Panc1 (cell line): ENCODE results near the gene RNF220. TPM values are rescaled to one million over a fixed set of nuclear protein-coding genes. Genes with fewer than 3 reads are reported as not detected.

Source experiments
- ATAC-seq: fragments of 200-7000 bp; cut with Tn5 transposase; 2 replicates; pipeline ENCODE4 v1.9.1; 2020; ENCODE audit warnings: mild to moderate bottlenecking, moderate library complexity
- BruUV-seq: library from RNA; stranded (reverse); fragments of 400-500 nt; replicated peaks from 2 replicates; lab custom pipeline; 2021; lab: Mats Ljungman, UMichigan
- CTCF ChIA-PET: fragments of 300-600 bp; sonication (Branson Sonifier 250); formaldehyde crosslinking; loops from one replicate; lab custom pipeline; 2022; ENCODE audit warnings: antibody characterized with exemption; lab: Charles Lee
- POLR2A ChIA-PET: fragments of 300-600 bp; sonication (Branson Sonifier 250); formaldehyde crosslinking; loops from one replicate; lab custom pipeline; 2022; ENCODE audit warnings: antibody characterized with exemption; lab: Charles Lee
- DNase-seq: peaks from one replicate; pipeline ENCODE4 v3.0.0-alpha.2; 2010; ENCODE audit warnings: low read depth, low spot score
- H3K27ac ChIP-seq: 2 replicates; pipeline ENCODE4 v1.5.1; 2011; ENCODE audit warnings: mild to moderate bottlenecking, low read length, inconsistent platforms
- H3K27me3 ChIP-seq: fragments of 200-500 bp; sonication (Bioruptor generic); 2 replicates; pipeline ENCODE4 v1.6.0; 2014; ENCODE audit warnings: low read length, inconsistent platforms; ENCODE audit not compliant: control insufficient read depth, insufficient read depth
- H3K36me3 ChIP-seq: fragments of 200-500 bp; sonication (Bioruptor generic); 2 replicates; pipeline ENCODE4 v1.5.1; 2014; ENCODE audit warnings: inconsistent platforms, mild to moderate bottlenecking, low read length, moderate library complexity; ENCODE audit not compliant: control insufficient read depth, insufficient read depth
- H3K4me1 ChIP-seq: 2 replicates; pipeline ENCODE4 v1.5.1; 2011; ENCODE audit warnings: inconsistent platforms, mild to moderate bottlenecking, low read length, moderate library complexity; ENCODE audit not compliant: control insufficient read depth, insufficient read depth
- H3K4me3 ChIP-seq, 2 experiments: 2 replicates each; pipeline ENCODE4 v1.5.1; 2011 to 2012; ENCODE audit warnings: low read depth in 2 of 2, low read length in 2 of 2, mild to moderate bottlenecking in 2 of 2, inconsistent platforms in 1 of 2, moderate library complexity in 1 of 2
- H3K9me3 ChIP-seq: fragments of 200-500 bp; sonication (Bioruptor generic); 2 replicates; pipeline ENCODE4 v1.5.1; 2014; ENCODE audit warnings: low read depth, mild to moderate bottlenecking, inconsistent platforms, low read length, moderate library complexity; ENCODE audit not compliant: control insufficient read depth, insufficient read depth
- POLR2AphosphoS5 ChIP-seq: IDR thresholded peaks from 2 replicates; pipeline ENCODE4 v1.6.1; 2012; ENCODE audit warnings: mild to moderate bottlenecking, low read depth, low read length, moderate library complexity
- SIN3A ChIP-seq: IDR thresholded peaks from 2 replicates; pipeline ENCODE4 v1.6.1; 2012; ENCODE audit warnings: low read depth, mild to moderate bottlenecking, low read length, moderate library complexity, borderline replicate concordance; ENCODE audit not compliant: insufficient read depth
- TCF7L2 ChIP-seq: IDR thresholded peaks from 2 replicates; pipeline ENCODE4 v1.6.1; 2011; ENCODE audit warnings: mild to moderate bottlenecking, low read depth, low read length, inconsistent platforms
- in situ Hi-C: cut with HindIII; loops from 2 replicates; pipeline ENCODE4 v1.10.0; 2016; ENCODE audit warnings: low sequenced_read_pairs, low pct_unique_long_range_greater_than_20kb
- intact Hi-C: fragments of 100-400 bp; cut with micrococcal nuclease; formaldehyde crosslinking; loops from one replicate; pipeline ENCODE4 v1.10.0; 2022; ENCODE audit not compliant: unreplicated experiment
- total RNA-seq: library from RNA; stranded (reverse); gene quantifications from one replicate; pipeline ENCODE4 v1.2.1, GENCODE V29; 2021; ENCODE audit not compliant: unreplicated experiment
- TF ChIP-seq, protein P1 (sequence below), 2 experiments: IDR thresholded peaks; 2 replicates each; pipeline ENCODE4 v1.6.1; 2011 to 2012; ENCODE audit warnings: low read depth in 2 of 2, control low read depth in 1 of 2, low read length in 1 of 2, mild to moderate bottlenecking in 1 of 2, moderate library complexity in 1 of 2; ENCODE audit not compliant: insufficient read depth in 1 of 2
- TF ChIP-seq, protein P2 (sequence below): fragments of 450-650 bp; IDR thresholded peaks from 2 replicates; pipeline ENCODE4 v1.5.1; 2017; ENCODE audit warnings: mild to moderate bottlenecking

RNF220 gene
- total RNA-seq, 1 experiment from 2014 or later = 64.9 TPM

DNA sequence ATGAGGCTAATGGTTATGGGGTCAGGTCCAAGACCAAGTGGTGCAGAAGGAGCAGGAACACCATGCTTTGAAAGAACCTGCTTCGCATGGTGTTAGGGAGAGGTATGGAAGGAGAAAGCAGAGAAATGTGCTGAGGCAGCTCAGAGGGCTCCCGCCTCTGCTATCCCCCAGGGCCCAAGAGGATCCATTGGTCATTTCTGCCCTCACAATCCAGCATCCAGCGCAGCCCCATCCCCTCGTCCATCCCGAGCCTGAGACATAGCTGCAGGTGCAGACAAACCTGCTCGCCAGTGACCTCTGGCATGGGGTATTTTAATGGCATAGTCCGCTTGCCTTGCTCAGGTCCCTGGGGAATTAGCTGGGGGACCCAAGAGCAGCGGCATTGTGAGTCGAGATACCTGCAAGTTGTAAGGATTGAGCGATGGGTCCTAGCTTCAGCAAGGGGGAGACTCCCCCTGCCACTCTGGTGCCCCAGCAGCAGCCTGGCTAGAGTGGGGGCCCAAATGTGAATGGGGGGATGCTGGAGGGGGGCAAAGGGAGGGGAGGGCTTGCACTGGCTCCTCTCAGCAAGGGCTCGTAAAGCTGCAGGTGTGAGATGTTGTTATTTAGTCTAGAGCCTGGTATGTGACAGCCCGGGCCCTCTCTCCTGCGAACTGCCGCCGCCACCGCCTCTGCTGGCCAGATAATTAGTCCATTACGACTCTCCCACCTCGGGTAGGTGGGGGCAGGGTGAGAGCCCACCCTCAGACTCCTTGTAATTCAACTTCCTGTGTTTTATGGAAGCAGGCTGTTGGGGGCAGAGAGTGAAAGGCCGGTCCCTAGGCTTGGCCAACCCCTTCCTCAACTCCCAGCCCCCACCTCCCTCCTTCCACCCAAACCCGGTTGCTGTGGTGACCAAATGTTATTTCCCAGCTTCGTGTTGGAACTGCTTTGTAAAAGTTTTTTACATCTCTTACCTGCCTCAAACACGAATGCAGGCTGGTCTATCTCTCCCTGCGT is 118.8 kb downstream of the RNF220 start:
- in situ Hi-C loops (no loop called here), intact Hi-C loops (no loop called here)
- ChIA-PET CTCF (no interaction called here), POLR2A (interaction anchor here (0.6 kb wide), 1 partner anchor 20 kb away, joined by 3 read pairs; no protein-coding TSS in a partner anchor)
- DNase-seq (no peak), ATAC-seq (peak; percentile 28; the same call in 1 of the 2 replicates)
- Histone ChIP-seq H3K9me3 (no peaks in the 10 kb centered on the region), H3K4me1 (no peaks in the 10 kb centered on the region), H3K36me3 (no peaks in the 10 kb centered on the region), H3K27ac (no peak overlapping the region), H3K27me3 (no peaks in the 10 kb centered on the region), H3K4me3 (no peak overlapping the region)
- no peak for TF ChIP-seq POLR2AphosphoS5
- TF ChIP-seq TCF7L2 = no peak
- TF ChIP-seq, protein P1, sequence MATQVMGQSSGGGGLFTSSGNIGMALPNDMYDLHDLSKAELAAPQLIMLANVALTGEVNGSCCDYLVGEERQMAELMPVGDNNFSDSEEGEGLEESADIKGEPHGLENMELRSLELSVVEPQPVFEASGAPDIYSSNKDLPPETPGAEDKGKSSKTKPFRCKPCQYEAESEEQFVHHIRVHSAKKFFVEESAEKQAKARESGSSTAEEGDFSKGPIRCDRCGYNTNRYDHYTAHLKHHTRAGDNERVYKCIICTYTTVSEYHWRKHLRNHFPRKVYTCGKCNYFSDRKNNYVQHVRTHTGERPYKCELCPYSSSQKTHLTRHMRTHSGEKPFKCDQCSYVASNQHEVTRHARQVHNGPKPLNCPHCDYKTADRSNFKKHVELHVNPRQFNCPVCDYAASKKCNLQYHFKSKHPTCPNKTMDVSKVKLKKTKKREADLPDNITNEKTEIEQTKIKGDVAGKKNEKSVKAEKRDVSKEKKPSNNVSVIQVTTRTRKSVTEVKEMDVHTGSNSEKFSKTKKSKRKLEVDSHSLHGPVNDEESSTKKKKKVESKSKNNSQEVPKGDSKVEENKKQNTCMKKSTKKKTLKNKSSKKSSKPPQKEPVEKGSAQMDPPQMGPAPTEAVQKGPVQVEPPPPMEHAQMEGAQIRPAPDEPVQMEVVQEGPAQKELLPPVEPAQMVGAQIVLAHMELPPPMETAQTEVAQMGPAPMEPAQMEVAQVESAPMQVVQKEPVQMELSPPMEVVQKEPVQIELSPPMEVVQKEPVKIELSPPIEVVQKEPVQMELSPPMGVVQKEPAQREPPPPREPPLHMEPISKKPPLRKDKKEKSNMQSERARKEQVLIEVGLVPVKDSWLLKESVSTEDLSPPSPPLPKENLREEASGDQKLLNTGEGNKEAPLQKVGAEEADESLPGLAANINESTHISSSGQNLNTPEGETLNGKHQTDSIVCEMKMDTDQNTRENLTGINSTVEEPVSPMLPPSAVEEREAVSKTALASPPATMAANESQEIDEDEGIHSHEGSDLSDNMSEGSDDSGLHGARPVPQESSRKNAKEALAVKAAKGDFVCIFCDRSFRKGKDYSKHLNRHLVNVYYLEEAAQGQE (IDR thresholded peaks at IDR 0.05; ENCODE audit: insufficient read depth in 1 of 2, low read depth in 2 of 2, low read length in 1 of 2) = no peak
- TF ChIP-seq, protein P2, sequence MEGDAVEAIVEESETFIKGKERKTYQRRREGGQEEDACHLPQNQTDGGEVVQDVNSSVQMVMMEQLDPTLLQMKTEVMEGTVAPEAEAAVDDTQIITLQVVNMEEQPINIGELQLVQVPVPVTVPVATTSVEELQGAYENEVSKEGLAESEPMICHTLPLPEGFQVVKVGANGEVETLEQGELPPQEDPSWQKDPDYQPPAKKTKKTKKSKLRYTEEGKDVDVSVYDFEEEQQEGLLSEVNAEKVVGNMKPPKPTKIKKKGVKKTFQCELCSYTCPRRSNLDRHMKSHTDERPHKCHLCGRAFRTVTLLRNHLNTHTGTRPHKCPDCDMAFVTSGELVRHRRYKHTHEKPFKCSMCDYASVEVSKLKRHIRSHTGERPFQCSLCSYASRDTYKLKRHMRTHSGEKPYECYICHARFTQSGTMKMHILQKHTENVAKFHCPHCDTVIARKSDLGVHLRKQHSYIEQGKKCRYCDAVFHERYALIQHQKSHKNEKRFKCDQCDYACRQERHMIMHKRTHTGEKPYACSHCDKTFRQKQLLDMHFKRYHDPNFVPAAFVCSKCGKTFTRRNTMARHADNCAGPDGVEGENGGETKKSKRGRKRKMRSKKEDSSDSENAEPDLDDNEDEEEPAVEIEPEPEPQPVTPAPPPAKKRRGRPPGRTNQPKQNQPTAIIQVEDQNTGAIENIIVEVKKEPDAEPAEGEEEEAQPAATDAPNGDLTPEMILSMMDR = no peak
- TF ChIP-seq SIN3A = no peak
- BruUV-seq = no TSS peak

DNA sequence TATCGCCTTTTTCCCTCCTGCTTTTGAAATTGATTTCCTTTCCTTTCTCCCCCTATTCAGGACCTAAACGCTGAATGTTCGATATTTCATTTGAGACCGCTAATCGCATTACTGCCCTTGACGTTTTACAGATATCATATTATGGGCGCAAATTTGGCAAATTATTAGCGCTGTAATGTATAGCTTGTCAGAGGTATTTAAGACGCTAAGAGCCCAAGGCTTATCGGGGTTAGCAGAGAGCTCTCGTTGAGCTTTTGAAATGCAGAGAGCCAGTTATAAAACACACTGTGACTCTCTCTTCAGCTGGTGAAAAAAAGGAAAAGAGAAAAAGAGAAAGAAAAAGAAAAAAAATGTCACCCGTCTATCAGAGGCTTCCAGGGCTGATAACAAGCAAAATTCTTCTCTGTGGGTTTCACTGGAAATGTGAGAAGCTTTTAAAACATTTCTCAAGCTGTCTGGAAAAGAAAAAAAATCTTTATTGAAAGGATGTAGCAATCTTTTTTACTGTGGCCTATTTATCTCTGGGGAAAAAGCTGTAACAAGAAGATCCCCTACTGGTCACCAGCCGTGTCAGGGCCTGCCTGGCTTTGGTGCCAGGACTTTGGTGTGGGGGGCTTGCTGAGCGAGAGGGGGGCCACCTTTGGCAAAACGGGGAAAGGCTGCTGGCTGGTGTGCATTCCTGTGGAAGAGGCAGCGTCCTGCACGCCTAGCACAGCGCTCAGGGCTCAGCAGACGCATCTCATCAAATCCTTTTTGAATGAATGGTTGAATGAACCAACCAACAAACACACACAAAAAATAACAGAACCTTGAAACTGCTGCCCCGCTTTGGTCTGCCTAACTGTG is 119.8 kb downstream of the RNF220 start:
- H3K36me3 ChIP-seq = no peaks in the 10 kb centered on the region
- in situ Hi-C loops = no loop called here
- intact Hi-C loops = no loop called here
- TF ChIP-seq TCF7L2 (no peak), POLR2AphosphoS5 (no peak), SIN3A (no peak)
- TF ChIP-seq, protein P1 (IDR thresholded peaks at IDR 0.05; ENCODE audit: insufficient read depth in 1 of 2, low read depth in 2 of 2, low read length in 1 of 2) = no peak
- TF ChIP-seq, protein P2 = no peak
- ATAC-seq (no peak), DNase-seq (no peak)
- CTCF ChIA-PET = no interaction called here
- no peaks in the 10 kb centered on the region for H3K27me3 ChIP-seq
- no peaks in the 10 kb centered on the region for H3K9me3 ChIP-seq
- BruUV-seq = no TSS peak
- no peak overlapping the region for H3K27ac ChIP-seq
- POLR2A ChIA-PET = interaction anchor here (0.6 kb wide), 2 partner anchors 21 to 29 kb away, joined by 3 to 4 read pairs; no protein-coding TSS in a partner anchor
- H3K4me3 ChIP-seq = no peak overlapping the region
- H3K4me1 ChIP-seq = no peaks in the 10 kb centered on the region
